Cortex of kidney (tissue), 1 donor: Measurements from ENCODE around the gene PACSIN2.

ENCODE experiments used
- DNase-seq: peaks from one replicate; lab custom pipeline; 2025; lab: John Stamatoyannopoulos, UW

Gene PACSIN2

GRCh38 chr22:42883121-42883520 lies 131.8 kb downstream of the PACSIN2 start:
- no peak for DNase-seq

- DNase-seq: no peak
Observed at GRCh38 chr22:42881982-42882656, 132.8 kb downstream of the PACSIN2 start.

DNA sequence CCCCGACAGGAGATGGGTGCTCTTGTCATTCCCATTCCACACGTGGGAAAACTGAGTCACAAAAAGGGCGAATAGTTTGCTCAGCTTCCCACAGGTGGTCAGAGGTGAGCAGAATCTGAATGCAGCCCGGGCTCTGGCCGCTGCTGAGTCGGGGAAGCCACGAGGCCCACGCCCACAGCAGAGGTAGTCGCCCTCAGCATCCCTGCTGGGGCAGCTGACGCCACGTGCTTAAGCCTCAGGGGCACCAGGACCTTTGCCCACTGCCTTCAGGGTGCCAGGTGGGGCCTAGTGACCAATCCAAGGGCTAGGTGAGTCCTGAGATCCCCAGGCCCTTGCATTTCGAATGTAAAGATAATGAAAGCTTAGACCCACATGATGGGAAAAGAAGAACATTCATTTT lies 133.7 kb downstream of the PACSIN2 start:
- no peak for DNase-seq

DNA sequence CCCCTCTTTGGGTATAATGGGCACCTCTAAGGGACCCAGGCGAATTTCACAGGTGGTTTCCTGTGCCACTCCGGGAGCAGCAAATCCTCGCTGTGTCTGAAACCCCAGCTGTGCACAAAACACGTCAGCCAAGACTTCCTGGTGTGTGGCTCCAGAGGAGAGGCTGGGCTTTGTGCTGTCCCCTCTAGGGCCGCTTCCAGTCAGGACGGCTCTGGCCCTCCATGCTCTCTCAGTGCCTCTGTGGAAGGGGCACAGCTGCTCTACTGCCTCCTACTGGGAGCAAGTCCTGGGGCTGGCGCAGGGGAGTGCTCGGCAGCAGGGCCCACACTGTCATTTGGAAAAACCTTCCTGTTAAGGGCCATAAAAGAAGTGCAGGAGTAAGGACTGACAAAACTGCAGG lies 134.1 kb downstream of the PACSIN2 start:
- no peak for DNase-seq

DNA sequence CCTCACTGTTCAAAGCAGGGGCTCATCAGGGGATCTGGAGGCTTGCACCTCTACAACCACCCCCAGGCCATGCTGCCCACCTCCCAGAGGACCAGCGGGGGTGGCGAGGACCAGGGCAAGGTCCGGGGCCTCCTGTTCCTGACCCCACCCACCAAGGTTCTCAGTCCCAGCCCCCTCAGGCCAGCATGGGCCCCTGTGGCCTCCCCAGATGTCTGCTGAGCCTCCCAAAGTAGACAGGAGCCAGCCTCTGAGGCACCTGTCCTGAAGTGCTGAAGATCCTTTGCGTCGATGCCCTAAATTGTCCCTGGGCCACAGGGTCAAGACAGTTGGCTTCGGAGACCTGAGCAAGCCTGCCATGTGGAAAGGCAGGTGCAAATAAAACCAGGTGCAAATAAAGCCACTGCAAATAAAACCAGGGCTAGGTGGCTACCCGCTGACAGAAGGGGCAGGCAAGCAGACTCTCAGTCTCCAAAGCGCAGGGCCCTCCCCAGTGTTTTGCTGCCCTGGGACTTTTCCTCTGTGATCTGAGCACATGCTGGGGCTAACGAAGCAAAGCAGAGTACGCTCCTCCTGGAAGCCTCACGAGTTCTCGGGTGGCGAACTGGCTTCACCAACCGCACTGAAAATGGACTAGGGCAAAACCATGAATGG lies 135.5 kb downstream of the PACSIN2 start:
- DNase-seq: no peak

GRCh38 chr22:42878561-42879305 lies 136.2 kb downstream of the PACSIN2 start:
- DNase-seq: no peak

- no peak for DNase-seq
Observed at GRCh38 chr22:42877597-42878340, 137.2 kb downstream of the PACSIN2 start.

GRCh38 chr22:42877158-42877557 lies 137.8 kb downstream of the PACSIN2 start:
- no peak for DNase-seq

DNA sequence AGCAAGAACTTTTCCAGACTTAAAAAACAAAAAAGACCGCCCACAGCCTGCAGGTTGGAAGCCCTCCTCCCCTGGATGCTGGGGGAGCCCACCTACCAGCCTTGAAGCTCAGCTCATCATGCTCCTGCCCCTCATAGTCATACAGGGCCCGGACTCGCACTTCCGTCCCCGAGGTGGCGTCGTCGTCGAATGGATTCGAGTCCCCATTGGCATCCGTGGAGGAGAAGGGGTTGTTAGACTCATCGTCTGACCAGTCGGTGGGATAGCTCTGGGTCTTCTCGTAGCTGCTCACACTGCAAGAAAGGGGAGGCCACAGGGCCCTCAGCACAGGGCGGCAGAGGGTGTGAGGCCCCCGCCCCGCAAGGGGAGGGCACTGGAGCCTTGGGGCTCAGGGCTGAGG lies 138.9 kb downstream of the PACSIN2 start:
- no peak for DNase-seq

- DNase-seq: no peak
Observed at GRCh38 chr22:42874010-42874409, 140.9 kb downstream of the PACSIN2 start.

DNA sequence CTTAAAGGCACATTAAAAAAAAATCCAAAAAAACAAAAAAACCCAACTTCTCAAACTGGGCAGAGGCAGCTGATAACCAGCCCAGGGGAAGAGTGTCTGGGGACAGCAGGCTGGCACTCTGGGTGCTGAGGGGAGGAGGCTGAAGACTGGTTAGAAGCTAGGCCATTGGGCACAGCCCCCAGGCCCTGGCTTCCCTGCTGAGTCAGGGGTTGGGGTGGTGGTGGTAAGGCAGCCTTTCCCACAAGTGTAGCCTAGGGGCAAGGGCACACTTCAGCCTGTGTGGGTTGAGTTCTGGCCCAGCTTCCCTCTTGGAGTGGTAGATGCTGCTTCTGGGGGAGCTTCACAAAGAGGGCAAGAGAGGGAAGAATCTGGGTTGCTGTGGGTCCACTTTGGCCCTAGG lies 141.6 kb downstream of the PACSIN2 start:
- DNase-seq: no peak

DNA sequence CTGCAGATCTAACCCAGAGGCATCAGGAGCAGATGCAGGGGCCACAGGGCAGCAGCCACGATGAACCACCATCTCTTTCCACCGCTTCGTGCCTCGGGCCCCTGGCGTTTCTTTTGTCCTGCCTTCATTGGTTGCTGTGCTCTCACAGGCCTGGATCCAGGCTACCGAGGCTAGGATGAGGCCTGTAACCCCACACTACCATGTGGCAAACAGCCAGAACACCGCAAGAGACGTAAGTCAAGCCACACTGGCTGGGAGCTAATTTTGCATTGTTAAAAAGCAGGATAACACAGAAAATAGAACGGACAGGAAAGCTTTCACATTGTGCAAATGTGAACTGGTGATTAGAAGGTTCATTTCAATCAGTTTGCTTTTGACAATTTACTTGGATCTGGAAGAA lies 142.1 kb downstream of the PACSIN2 start:
- DNase-seq: no peak

DNA sequence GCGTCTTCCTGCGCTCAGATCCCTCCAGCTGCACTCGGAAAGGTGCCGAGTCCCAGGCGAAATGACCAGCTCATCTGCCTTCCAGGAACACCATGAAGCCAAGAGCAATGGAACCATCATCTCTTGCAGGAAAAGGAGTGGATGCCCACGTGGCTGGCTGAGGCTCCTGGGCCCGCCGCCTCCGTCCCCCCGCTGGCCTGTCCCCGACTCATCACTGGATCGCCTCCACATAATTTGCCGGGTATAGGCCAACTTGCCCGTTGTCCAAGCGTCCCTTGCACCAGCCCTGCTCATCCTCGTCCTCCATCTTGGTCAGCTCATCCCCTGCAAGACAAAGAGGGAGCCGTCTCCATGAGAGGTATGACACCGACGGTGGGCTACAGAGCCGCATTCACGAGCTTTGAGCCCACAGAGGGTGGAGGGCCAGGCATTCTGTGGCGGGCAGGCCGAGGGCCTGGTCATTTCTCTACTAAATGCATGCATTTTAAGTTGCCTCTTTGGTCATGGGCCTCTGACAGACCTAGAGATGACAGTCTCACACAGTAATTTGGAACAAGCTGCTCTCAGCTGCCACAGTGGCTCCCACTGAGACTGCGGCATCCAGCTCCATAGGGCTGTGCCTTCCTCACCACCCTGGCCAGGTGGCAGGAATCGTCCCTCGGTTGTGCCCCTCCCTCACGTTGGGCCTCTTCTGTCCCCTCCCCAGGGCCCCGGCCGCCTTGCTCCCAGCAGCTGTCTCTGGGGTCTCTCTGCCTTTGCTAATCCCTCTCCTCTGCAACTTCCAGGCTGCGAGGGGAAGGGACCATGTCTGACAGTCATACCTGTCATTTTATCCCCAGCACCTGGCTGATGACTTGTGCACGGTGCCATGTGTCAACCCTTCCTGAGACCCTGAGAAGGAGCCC lies 143.6 kb downstream of the PACSIN2 start:
- DNase-seq: no peak

DNA sequence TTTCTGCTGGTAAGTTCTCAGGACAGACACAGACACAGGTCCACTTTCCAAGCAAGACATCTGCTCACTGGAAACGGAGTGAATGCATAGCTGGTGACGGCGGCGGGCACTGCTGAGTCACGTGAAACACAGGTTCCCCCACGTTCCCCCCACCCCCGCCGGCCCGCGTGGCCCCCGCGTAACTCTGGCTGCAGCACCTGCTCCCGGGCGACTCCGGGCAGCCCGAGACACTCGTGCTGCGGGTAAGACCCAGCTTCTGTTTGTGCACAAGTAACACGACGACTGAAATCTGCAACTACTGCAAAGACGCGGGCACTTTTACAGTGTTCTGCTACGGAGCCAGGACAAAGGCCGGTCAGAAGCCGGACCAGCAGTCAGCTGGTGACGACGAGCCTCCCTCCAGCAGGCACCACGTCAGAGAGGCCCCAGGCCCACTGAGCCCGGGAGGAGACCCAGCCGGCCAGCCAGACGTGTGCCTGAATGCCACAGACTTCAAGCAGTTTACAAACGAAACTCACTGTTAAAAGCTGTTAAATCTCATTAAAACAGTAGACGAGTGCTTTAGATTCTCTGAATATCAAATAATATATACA lies 145.0 kb downstream of the PACSIN2 start:
- DNase-seq: no peak

DNA sequence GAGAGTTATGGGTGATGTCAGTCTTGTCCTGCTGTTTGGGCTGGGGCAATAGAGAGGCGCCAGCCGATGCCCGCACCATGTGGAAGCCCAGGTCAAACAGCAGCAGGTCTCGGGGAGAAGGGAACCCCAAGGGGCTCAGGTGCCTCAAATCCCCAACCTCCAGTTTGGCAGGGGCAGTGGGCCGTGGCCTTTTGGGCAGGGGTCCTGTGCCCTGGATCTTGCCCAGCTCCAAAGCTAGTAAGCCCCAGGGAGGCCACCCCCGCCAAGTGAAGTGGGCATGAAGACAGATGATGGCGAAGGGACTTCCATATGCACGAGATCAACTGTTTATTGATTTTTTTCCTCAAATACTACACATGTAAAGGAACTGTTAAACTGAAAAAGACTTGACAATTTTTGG lies 145.5 kb downstream of the PACSIN2 start:
- DNase-seq: no peak

GRCh38 chr22:42868751-42869251 lies 146.1 kb downstream of the PACSIN2 start:
- no peak for DNase-seq

DNA sequence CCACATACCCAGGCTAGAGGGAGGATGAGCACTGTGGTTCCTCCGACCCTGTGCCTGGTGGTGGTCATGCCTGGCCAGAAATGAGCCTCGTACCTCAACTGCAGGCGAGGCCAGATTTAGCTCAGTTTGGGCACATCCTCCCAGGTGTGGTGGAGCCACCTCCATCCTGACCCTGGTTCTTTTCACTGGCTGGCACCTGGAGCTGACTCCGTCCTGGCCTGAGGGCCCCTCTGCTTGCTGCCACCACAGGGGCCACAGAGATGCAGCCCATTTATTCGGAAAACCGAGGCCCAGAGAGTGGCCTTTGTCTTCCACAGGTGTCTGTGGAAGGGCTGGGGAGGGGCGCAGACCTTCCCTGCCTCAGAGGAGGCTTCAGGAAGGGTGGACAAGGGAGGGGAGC lies 148.8 kb downstream of the PACSIN2 start:
- no peak for DNase-seq

DNA sequence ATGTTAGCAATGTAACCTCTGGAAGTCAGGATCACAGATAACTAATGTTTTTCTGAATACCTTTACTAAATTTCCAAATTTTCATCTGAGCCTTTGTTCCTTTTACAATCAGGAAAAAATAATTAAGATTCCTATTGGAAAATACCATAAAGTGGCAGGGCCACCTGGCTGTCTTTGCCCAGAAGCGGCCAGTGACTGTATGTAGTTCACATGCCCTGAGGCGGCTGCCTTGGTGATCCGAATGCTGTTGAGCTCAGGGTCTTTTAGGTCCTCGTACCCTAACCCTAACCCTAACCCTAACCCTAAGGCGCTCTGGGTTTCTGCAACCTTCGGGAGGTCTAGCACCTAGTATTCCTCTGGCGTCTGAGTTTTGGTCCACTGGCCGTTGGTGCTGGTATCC lies 149.4 kb downstream of the PACSIN2 start:
- no peak for DNase-seq

DNA sequence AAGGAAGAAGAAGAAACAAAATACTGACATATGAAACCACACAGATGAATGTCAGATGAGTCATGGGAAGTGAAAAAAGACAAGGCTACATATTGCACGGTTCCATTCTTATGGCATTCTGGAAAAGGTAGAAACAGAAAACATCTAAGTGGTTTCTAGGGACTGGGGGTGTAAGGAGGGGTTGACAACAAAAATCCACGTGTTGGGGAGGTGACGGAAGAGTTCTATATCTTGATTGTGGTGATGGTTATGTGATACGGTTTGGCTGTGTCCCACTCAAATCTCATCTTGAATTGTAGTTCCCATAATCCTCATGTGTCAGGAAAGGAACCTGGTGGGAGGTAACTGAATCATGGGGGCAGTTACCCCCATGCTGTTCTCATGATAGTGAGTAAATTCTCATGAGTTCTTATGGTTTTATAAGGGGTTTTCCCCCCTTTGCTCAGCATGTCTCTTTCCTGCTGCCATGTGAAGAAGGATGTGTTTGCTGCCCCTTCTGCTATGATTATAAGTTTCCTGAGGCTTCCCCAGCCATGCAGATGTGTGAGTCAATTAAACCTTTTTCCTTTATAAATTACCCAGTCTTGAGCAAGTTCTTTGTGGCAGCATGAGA lies 151.5 kb downstream of the PACSIN2 start:
- no peak for DNase-seq

DNA sequence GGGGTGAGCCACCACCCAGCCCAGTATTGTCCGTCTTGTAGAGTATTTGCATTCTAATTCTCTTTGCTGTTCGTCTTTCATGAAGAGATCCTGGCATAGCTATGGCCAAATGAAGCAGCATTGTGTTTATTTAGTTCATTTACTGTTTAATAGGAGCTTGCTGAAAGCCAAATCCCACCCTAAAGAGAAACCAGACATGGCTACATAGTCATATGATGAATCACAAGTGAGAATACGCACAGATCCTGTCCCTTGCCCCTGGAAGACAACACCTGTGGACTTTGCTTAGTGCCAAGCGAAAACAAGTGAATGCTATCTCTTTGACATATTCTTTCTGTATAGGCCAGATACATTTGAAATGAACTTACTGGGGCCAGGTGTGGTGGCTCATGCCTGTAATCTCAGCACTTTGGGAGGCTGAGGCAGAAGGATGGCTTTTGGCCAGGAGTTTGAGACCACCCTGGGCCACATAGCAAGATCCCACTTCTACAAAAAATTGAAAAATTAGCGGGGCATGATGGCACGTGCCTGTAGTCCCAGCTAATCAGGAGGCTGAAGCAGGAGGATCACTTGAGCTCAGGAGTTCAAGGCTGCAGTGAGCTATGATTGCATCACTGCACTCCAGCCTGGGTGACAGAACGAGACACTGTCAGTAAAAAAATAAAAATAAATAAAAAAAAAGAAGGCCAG lies 152.8 kb downstream of the PACSIN2 start:
- no peak for DNase-seq
